Measurements from ENCODE around the gene COX4I1. TPM values are rescaled to one million over a fixed set of nuclear protein-coding genes. Genes with fewer than 3 reads are reported as not detected.

The COX4I1 gene
- total RNA-seq, 1 donor from 2014 or later: 850 TPM

DNA sequence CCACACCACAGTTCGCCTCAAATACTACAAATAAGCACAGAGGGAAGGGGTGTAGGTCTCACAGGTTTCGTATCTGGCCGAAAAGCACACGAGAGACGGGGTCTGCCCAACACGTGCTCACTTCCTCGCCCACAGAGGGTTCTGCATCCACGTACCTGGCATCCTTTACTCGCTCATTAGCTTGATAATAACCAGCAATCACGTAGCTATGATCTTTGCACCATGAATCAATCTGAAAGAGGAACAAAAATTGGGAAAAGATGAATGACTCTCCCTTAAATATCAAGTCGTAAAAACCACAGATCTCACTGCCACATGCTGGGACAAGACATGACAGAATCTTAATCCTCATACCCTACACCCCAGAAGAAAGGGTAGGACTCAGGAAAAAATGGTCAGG is 10.7 kb upstream of the COX4I1 start:
- H3K36me3 ChIP-seq (ENCODE audit: control insufficient read depth, insufficient read depth, low read length): peaks cover 3% of the 10 kb centered on the region
- no peak overlapping the region for H3K4me3 ChIP-seq (ENCODE audit: low read depth, low read length)
- H3K27me3 ChIP-seq (ENCODE audit: control insufficient read depth, insufficient read depth, low read length): no peaks in the 10 kb centered on the region
- no peak for DNase-seq (ENCODE audit: low read depth)
- TF ChIP-seq CTCF (IDR thresholded peaks at IDR 0.05; ENCODE audit: insufficient read depth, low read length, poor library complexity, severe bottlenecking): no peak

DNA sequence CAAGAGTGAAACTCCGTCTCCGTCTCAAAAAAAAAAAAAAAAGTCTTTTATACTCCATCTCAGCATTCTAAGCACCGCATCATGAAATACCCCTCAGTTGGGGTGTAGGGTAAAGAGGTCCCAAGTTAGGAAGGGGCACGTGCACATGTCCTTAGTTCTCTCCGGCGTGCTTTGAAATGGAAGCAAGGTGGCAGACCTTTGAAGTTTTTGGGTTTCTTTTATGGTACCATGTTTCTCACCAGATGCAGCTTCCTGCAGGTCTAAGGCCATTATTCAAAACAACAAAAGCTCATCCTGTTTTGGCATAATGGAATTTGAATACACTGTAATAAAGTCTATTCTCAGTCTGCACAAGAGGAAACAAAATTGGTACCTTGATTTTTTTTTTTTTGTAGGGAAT is 9.7 kb upstream of the COX4I1 start:
- Histone ChIP-seq H3K36me3 (ENCODE audit: control insufficient read depth, insufficient read depth, low read length) (peaks cover 3% of the 10 kb centered on the region), H3K4me3 (ENCODE audit: low read depth, low read length) (no peak overlapping the region), H3K27me3 (ENCODE audit: control insufficient read depth, insufficient read depth, low read length) (no peaks in the 10 kb centered on the region)
- TF ChIP-seq CTCF (IDR thresholded peaks at IDR 0.05; ENCODE audit: insufficient read depth, low read length, poor library complexity, severe bottlenecking): no peak
- DNase-seq (ENCODE audit: low read depth): no peak

- Histone ChIP-seq H3K4me3 (ENCODE audit: low read depth, low read length) (no peak overlapping the region), H3K36me3 (ENCODE audit: control insufficient read depth, insufficient read depth, low read length) (peaks cover 1% of the 10 kb centered on the region), H3K27me3 (ENCODE audit: control insufficient read depth, insufficient read depth, low read length) (no peaks in the 10 kb centered on the region)
- no peak for DNase-seq (ENCODE audit: low read depth)
- no peak for TF ChIP-seq CTCF (IDR thresholded peaks at IDR 0.05; ENCODE audit: insufficient read depth, low read length, poor library complexity, severe bottlenecking)
These were observed 5.7 kb upstream of the COX4I1 start for GRCh38 chr16:85793662-85794298.

GRCh38 chr16:85794696-85795095 is 4.8 kb upstream of the COX4I1 start:
- no peak overlapping the region for H3K4me3 ChIP-seq (ENCODE audit: low read depth, low read length)
- no peak for TF ChIP-seq CTCF (IDR thresholded peaks at IDR 0.05; ENCODE audit: insufficient read depth, low read length, poor library complexity, severe bottlenecking)
- DNase-seq (ENCODE audit: low read depth): no peak
- H3K27me3 ChIP-seq (ENCODE audit: control insufficient read depth, insufficient read depth, low read length): no peaks in the 10 kb centered on the region
- H3K36me3 ChIP-seq (ENCODE audit: control insufficient read depth, insufficient read depth, low read length): peaks cover 1% of the 10 kb centered on the region

GRCh38 chr16:85796152-85796551 is 3.3 kb upstream of the COX4I1 start:
- no peak overlapping the region for H3K4me3 ChIP-seq (ENCODE audit: low read depth, low read length)

More at GRCh38 chr16:85796152-85796551, 3.3 kb upstream of the COX4I1 start:
- H3K27me3 ChIP-seq (ENCODE audit: control insufficient read depth, insufficient read depth, low read length): no peaks in the 10 kb centered on the region
- H3K36me3 ChIP-seq (ENCODE audit: control insufficient read depth, insufficient read depth, low read length): peaks cover 1% of the 10 kb centered on the region
- DNase-seq (ENCODE audit: low read depth): no peak
- TF ChIP-seq CTCF (IDR thresholded peaks at IDR 0.05; ENCODE audit: insufficient read depth, low read length, poor library complexity, severe bottlenecking): no peak
